Stomach (tissue), 9 donors: ENCODE results near the gene FUZ. TPM values are rescaled to one million over a fixed set of nuclear protein-coding genes. Genes with fewer than 3 reads are reported as not detected.

Experiments used
- DNase-seq, 2 donors: peaks; one replicate each; pipeline versions ENCODE4 v3.0.0 to v3.0.0-alpha.2; 2013 to 2019
- H3K27ac ChIP-seq, 5 donors: fragments of 200-600 bp in 4 of 5; sonication (generic) in 4 of 5; one replicate each; pipeline ENCODE4 v1.5.1; 2013 to 2019; ENCODE audit warnings: mild to moderate bottlenecking in 1 of 5, moderate library complexity in 1 of 5
- H3K27me3 ChIP-seq, 3 donors: fragments of 200-600 bp; sonication (generic); one replicate each; pipeline ENCODE4 v1.5.1; 2017 to 2019; ENCODE audit warnings: mixed run types in 1 of 3
- H3K36me3 ChIP-seq, 4 donors: fragments of 200-600 bp; sonication (generic); 1 replicate in 3 of 4; 2 replicates in 1 of 4; pipeline ENCODE4 v1.5.1; 2016 to 2019
- H3K4me1 ChIP-seq, 4 donors: fragments of 200-600 bp; sonication (generic); one replicate each; pipeline ENCODE4 v1.5.1; 2016 to 2019
- H3K4me3 ChIP-seq, 4 donors: fragments of 200-600 bp; sonication (generic) in 3 of 4; one replicate each; pipeline ENCODE4 v1.5.1; 2016 to 2019; ENCODE audit warnings: mild to moderate bottlenecking in 1 of 4
- H3K9me3 ChIP-seq, 4 donors: fragments of 200-600 bp; sonication (generic); one replicate each; pipeline ENCODE4 v1.5.1; 2016 to 2019
- CTCF ChIP-seq, 7 experiments: fragments of 450-650 bp in 4 of 7; fragments of 200-600 bp in 3 of 7; sonication (generic) in 3 of 7; IDR thresholded peaks; one replicate each; pipeline ENCODE4 v1.5.1; 2016 to 2019; ENCODE audit warnings: antibody characterized with exemption in 7 of 7, control low read depth in 2 of 7, mild to moderate bottlenecking in 1 of 7
- EP300 ChIP-seq: sonication (generic); formaldehyde crosslinking; IDR thresholded peaks from one replicate; pipeline ENCODE4 v1.6.1; 2017; ENCODE audit warnings: antibody characterized with exemption
- POLR2A ChIP-seq, 4 donors: fragments of 450-650 bp; IDR thresholded peaks; one replicate each; pipeline ENCODE4 v1.6.1; 2016; ENCODE audit warnings: antibody characterized with exemption in 4 of 4, control low read depth in 2 of 4, mild to moderate bottlenecking in 1 of 4, moderate library complexity in 1 of 4
- POLR2AphosphoS5 ChIP-seq, 3 donors: sonication (generic); formaldehyde crosslinking; IDR thresholded peaks; one replicate each; pipeline ENCODE4 v1.6.1; 2016; ENCODE audit warnings: antibody characterized with exemption in 3 of 3
- WGBS, 5 donors: extraction: QIAGEN DNeasy Blood & Tissue Kit in 3 of 5; methylation state at CpG; one replicate each; pipeline versions ENCODE4 v1.1.5 to v1.1.7; 2013 to 2018; 5-methylcytosine and 5-hydroxymethylcytosine counted together
- intact Hi-C: fragments of 100-400 bp; cut with DNase I; formaldehyde crosslinking; loops from one replicate; pipeline ENCODE4 v1.15.1; 2023; ENCODE audit warnings: low total_unique reads
- polyA plus RNA-seq, 3 donors: library from polyadenylated mRNA; stranded (reverse); fragments of 200-250 nt; gene quantifications; one replicate each; pipeline ENCODE4 v1.2.3, GENCODE V29; 2013
- total RNA-seq, 5 donors: library from RNA; depleted of rRNA; stranded (reverse); fragments of >200 nt; gene quantifications; one replicate each; pipeline versions ENCODE4 v1.1.0 to v1.2.3, GENCODE V29; 2014 to 2016
- donor health status: healthy with polysubstance abuse.
- donor health status: Bipolar disorder and iron deficiency.
- donor health status: healthy.

The FUZ gene
- total and polyA plus RNA-seq, 8 donors: 1.2 to 37.4 (median 15.5) TPM

- Histone ChIP-seq H3K4me3 (no peak overlapping the region), H3K9me3 (no peaks in the 10 kb centered on the region), H3K36me3 (peaks cover 23 to 58% (median 48%) of the 10 kb centered on the region in 4 donors), H3K4me1 (peaks cover 0 to 17% (median 0%) of the 10 kb centered on the region in 4 donors), H3K27me3 (no peaks in the 10 kb centered on the region), H3K27ac (no peak overlapping the region)
- no peak for DNase-seq
- TF ChIP-seq POLR2AphosphoS5 (IDR thresholded peaks at IDR 0.05) (no peak), CTCF (IDR thresholded peaks at IDR 0.05) (no peak), POLR2A (IDR thresholded peaks at IDR 0.05) (no peak)
- intact Hi-C loops: no loop called here
- whole genome bisulfite sequencing, 5 donors: 76 to 89% (median 84%) methylated on average over 11 of the region's 11 CpGs
Measured at GRCh38 chr19:49779731-49780555, 33.1 kb downstream of the FUZ start.

GRCh38 chr19:49776371-49776764 lies 36.7 kb downstream of the FUZ start:
- WGBS, 5 donors: 86 to 95% (median 94%) methylated on average over 6 of the region's 6 CpGs

GRCh38 chr19:49775742-49776370 lies 37.2 kb downstream of the FUZ start:
- Histone ChIP-seq H3K4me1 (peaks cover 0 to 37% (median 6%) of the 10 kb centered on the region in 4 donors), H3K36me3 (peaks cover 0 to 39% (median 16%) of the 10 kb centered on the region in 4 donors), H3K9me3 (no peaks in the 10 kb centered on the region), H3K4me3 (no peak overlapping the region), H3K27ac (no peak overlapping the region), H3K27me3 (no peaks in the 10 kb centered on the region)
- WGBS, 5 donors: 90 to 95% (median 92%) methylated on average over 17 to 20 of the region's 20 CpGs
- TF ChIP-seq EP300 (no peak), CTCF (IDR thresholded peaks at IDR 0.05) (no peak), POLR2AphosphoS5 (IDR thresholded peaks at IDR 0.05) (no peak), POLR2A (IDR thresholded peaks at IDR 0.05) (no peak)
- DNase-seq: peak in 1 of 2 donors; percentile 28
- intact Hi-C loops: no loop called here

More at GRCh38 chr19:49776371-49776764, 36.7 kb downstream of the FUZ start:
- H3K4me1 ChIP-seq: peaks cover 0 to 38% (median 6%) of the 10 kb centered on the region in 4 donors
- H3K36me3 ChIP-seq: peaks cover 0 to 40% (median 16%) of the 10 kb centered on the region in 4 donors
- intact Hi-C loops: no loop called here
- TF ChIP-seq POLR2AphosphoS5 (IDR thresholded peaks at IDR 0.05): no peak
- TF ChIP-seq CTCF (IDR thresholded peaks at IDR 0.05): no peak
- no peak for TF ChIP-seq POLR2A (IDR thresholded peaks at IDR 0.05)
- no peak for TF ChIP-seq EP300
- no peaks in the 10 kb centered on the region for H3K27me3 ChIP-seq
- no peak overlapping the region for H3K27ac ChIP-seq
- DNase-seq: no peak
- H3K4me3 ChIP-seq: no peak overlapping the region
- no peaks in the 10 kb centered on the region for H3K9me3 ChIP-seq

GRCh38 chr19:49774969-49775368 lies 38.1 kb downstream of the FUZ start:
- Histone ChIP-seq H3K9me3 (no peaks in the 10 kb centered on the region), H3K27me3 (no peaks in the 10 kb centered on the region), H3K4me1 (peaks cover 0 to 28% (median 8%) of the 10 kb centered on the region in 4 donors), H3K27ac (no peak overlapping the region), H3K4me3 (no peak overlapping the region), H3K36me3 (peaks cover 0 to 44% (median 18%) of the 10 kb centered on the region in 4 donors)
- no peak for TF ChIP-seq EP300
- intact Hi-C loops: no loop called here
- DNase-seq: no peak
- 91 to 96% (median 94%) methylated on average over 8 of the region's 8 CpGs for WGBS, 5 donors
